ENCODE measurements around the gene HACD1.
"Not testable (repeated sequence)": the region's sequence is repeated elsewhere in the genome, so short reads cannot be mapped to it uniquely, and the experiment has no call there.

The HACD1 gene

DNA sequence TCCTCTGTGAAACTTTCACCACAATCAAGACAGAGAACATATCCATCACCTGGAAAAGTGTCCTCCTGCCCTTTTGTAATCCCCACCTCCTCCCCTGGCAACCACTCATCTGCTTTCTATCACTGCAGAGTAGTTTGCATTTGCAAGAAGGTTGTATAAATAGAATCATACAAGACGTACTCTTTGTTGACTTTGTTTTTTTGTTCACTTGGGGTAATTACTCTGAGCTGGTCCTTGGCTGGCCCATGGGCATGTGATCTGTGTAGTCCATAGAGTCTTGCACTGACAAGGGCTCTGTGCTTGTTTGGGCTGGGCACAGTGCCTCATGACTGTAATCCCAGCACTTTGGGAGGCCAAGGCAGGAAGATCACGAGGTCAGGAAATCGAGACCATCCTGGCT is 7.8 kb upstream of the HACD1 start:
- Mint-ChIP-seq H3K27me3 (peaks cover 13 to 14% of the 10 kb centered on the region in 2 donors), H3K9me3 (no peaks in the 10 kb centered on the region), H3K4me3 (no peak overlapping the region), H3K27ac (no peak overlapping the region), H3K36me3 (ENCODE audit: insufficient read depth) (no peaks in the 10 kb centered on the region), H3K4me1 (ENCODE audit: low read depth in 2 of 2) (no peaks in the 10 kb centered on the region)
- DNase-seq (no peak), ATAC-seq (replicated peaks) (no peak)

DNA sequence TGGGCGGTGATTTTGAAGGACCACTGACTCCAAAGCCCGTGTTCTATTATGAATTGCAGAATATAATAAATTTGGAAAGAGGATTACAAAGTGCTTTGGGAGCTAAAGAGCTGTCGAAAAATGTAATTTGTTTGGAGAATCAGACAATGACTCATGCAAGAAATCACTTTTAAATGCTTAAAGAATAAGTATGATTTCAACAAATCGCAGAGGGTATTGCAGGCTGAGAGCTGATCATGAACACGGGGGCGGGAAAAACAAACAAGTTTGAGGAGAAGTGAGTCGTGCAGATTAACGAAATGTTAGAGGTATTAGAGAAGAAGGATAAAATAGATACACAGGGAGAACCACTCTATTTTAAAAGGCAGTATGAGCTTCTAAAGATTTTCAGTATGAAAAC is 4.9 kb upstream of the HACD1 start:
- ATAC-seq (replicated peaks) (no peak), DNase-seq (no peak)
- H3K9me3 Mint-ChIP-seq = no peaks in the 10 kb centered on the region
- no peaks in the 10 kb centered on the region for H3K36me3 Mint-ChIP-seq (ENCODE audit: insufficient read depth)
- peaks cover 27 to 31% of the 10 kb centered on the region in 2 donors for H3K27me3 Mint-ChIP-seq
- H3K4me3 Mint-ChIP-seq = no peak overlapping the region
- H3K4me1 Mint-ChIP-seq (ENCODE audit: low read depth in 2 of 2) = peaks cover 5 to 6% of the 10 kb centered on the region in 2 donors
- no peak overlapping the region for H3K27ac Mint-ChIP-seq

DNA sequence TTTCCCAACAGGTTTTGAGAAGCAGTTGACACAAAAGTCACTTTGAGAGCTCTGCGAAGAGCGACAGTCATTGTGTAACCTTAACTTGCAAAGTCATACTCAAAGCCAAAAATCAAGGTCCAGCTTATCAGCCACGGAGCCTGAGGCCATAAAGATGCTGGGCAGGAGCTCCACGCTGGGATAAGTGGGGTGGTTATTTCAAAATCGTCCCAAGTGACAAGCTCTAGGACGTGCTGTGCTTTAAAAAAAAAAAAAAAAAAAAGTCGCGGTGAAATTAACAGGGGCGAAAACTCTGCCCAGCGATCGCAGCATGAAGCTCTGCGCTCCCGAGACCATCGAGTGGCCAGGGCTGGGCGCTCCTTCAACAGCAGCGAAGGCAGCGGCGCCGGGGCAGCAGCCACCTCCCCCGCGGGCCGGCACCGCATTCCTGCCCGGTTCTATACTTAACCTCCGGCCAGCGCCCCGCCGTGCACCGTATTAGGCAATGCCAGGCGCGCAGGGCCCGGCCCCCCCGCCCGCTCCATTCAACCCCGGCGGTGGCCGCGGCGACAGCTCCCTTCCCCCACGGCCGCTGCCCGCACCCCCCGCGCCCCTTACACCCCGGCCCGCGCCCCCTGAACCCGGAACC is 657 bp downstream of the HACD1 start:
- Mint-ChIP-seq H3K27ac (no peak overlapping the region), H3K36me3 (ENCODE audit: insufficient read depth) (no peaks in the 10 kb centered on the region), H3K9me3 (no peaks in the 10 kb centered on the region), H3K4me3 (peak overlapping the region; percentile 58 to 83), H3K4me1 (ENCODE audit: low read depth in 2 of 2) (peaks cover 5 to 6% of the 10 kb centered on the region in 2 donors), H3K27me3 (peaks cover 14 to 20% of the 10 kb centered on the region in 2 donors)
- peak; percentile 57 for ATAC-seq (replicated peaks)
- DNase-seq = peak in 1 of 3 experiments; percentile 7

DNA sequence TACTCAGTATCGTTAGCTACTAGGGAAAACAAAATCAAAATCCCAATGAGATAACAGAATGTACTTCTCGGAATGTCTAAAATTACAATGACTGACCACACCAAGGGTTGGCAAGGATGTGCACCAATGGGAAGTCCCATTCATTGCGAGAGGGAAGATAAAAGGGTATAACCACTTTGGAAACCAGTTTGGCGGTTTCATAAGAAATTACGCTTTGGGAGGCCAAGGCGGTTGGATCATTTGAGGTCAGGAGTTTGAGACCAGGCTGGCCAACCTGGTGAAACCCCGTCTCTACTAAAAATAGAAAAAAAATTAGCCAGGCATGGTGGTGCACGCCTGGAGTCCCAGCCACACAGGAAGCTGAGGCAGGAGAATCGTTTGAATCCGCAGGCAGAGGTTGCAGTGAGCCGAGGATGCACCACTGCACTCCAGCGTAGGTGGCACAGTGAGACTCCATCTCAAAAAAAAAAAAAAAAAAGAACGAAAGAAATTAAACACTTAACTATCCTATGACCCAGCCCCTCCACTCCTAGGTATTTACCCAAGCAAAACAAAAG is 7.6 kb downstream of the HACD1 start:
- Mint-ChIP-seq H3K27ac (no peak overlapping the region), H3K4me1 (ENCODE audit: low read depth in 2 of 2) (no peaks in the 10 kb centered on the region)
- ATAC-seq (replicated peaks) = no peak

DNA sequence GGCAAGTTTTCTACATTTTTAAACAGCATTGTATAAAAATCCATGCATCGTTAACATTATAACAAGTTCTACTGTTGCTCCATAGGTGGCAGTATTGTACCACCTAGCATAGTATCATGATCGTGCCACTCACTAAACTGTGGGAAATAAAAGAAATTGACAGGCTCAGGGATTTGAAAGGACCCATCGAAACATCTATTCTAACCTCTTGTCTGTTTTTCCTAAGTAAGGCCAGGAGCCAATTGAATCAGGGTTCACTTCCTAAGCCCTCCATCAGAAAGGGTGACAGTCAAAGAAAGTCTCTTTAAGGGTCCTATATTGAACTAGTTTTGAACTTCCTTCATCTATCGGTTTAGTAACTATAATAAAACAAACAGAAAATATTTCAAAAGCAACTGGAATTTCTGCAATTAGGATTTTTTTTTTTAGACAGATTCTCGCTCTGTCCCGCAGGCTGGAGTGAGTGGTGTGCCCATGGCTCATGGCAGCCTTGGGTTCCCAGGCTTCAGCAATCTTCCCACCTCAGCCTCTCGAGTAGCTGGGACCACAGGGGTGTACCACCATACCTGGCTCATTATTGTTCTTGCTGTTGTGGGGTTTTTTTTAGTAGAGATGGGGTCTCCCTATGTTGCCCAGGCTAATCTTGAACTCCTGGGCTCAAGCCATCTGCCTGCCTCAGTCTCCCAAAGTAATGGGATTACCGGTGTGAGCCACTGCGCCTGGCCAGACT is 9.4 kb downstream of the HACD1 start:
- Mint-ChIP-seq H3K27ac (no peak overlapping the region), H3K27me3 (no peaks in the 10 kb centered on the region), H3K4me1 (ENCODE audit: low read depth in 2 of 2) (no peaks in the 10 kb centered on the region), H3K4me3 (no peak overlapping the region), H3K9me3 (no peaks in the 10 kb centered on the region), H3K36me3 (ENCODE audit: insufficient read depth) (no peaks in the 10 kb centered on the region)
- DNase-seq (peak; percentile 29 to 35 (median 30)), ATAC-seq (replicated peaks) (peak; percentile 78)

More for the DNA sequence above, 7.6 kb downstream of the HACD1 start:
- no peak overlapping the region for H3K4me3 Mint-ChIP-seq
- no peaks in the 10 kb centered on the region for H3K9me3 Mint-ChIP-seq
- no peak for DNase-seq
- H3K27me3 Mint-ChIP-seq = no peaks in the 10 kb centered on the region
- H3K36me3 Mint-ChIP-seq (ENCODE audit: insufficient read depth) = no peaks in the 10 kb centered on the region

DNA sequence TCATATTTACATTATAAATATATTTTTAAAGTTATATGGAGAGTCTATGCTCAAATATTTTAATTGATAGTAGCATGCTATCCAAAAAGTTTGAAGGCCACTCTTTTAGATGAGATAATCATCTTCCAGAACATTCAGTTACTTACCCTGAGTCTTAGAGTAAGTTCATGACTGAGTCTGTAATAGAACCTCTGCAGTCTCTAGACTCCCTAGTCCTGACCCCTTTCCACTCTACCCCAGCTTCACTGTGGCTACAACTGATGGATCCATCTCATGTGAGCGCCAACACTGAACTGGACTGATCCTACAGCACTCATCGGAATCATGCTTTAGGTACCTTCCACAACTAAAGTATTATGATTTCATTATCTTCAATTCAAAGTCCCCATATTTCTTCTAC is 10.1 kb downstream of the HACD1 start:
- no peak overlapping the region for H3K27ac Mint-ChIP-seq
- H3K27me3 Mint-ChIP-seq = peaks cover 0 to 1% of the 10 kb centered on the region in 2 donors
- no peak overlapping the region for H3K4me3 Mint-ChIP-seq
- H3K36me3 Mint-ChIP-seq (ENCODE audit: insufficient read depth) = no peaks in the 10 kb centered on the region
- DNase-seq (no peak), ATAC-seq (replicated peaks) (no peak)
- H3K9me3 Mint-ChIP-seq = no peaks in the 10 kb centered on the region
- H3K4me1 Mint-ChIP-seq (ENCODE audit: low read depth in 2 of 2) = no peaks in the 10 kb centered on the region

DNA sequence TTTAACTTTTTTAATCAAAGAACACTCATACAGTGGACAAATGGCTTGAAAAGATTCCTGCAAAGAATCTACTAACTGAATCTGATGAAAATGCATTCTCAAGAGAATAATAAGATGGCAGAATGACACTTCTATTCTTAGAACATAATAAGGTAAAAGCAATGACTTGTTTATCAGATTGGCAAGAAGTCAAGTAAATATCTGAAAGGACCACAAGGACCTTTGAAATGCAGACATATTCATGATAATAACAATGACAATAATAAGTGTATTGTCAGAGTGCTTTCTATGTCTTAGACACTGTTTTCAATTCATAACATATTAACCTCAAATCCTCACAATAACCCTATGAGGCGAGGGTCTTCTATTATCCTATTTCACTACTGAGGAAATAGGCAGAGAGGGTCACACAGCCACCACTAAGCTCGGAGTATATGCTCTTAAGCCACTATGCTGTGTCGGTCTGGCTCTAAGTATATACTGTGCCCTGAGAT is 10.6 kb downstream of the HACD1 start:
- no peak overlapping the region for H3K27ac Mint-ChIP-seq
- H3K4me3 Mint-ChIP-seq = no peak overlapping the region
- ATAC-seq (replicated peaks) (no peak), DNase-seq (no peak)
- H3K4me1 Mint-ChIP-seq (ENCODE audit: low read depth in 2 of 2) = no peaks in the 10 kb centered on the region
- H3K36me3 Mint-ChIP-seq (ENCODE audit: insufficient read depth) = no peaks in the 10 kb centered on the region
- H3K9me3 Mint-ChIP-seq = no peaks in the 10 kb centered on the region
- peaks cover 0 to 6% of the 10 kb centered on the region in 2 donors for H3K27me3 Mint-ChIP-seq

DNA sequence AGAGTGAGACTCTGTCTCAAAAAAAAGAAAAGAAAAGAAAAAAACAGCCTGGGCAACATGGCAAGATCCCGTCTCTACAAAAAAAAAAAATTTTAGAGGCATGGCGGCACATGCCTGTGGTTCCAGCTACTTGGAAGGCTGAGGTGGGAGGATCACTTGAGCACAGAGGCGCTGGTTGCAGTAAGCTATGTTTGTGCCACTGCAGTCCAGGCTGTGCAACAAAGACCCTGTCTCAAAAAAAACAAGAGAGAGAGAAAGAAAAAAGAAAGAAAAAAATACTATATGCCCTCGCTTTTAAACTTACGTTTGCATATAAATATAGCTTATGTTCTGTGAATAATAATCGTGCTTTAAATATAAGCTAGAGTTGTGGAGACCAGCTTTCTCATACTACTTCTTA is 11.2 kb downstream of the HACD1 start:
- DNase-seq = no peak
- H3K27ac Mint-ChIP-seq = peak overlapping the region in 1 of 2 donors; percentile 44

DNA sequence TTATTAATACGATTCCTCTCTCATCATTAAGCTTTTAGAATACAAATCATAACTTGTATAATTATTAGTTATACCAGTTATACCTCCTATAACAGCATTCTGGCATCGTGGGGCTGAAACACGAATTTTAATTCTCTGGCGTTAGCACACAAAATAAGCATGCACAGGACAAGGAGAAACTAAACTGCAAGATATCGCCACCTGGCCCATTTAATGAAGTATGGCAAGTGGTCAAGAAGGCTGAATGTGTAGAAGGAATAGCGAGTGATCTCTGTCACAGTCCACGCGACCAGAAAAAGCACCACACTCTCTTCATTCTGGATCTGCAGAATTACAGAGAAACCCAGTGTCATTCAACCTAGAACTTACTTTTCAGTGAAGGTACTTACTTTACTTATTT is 18.1 kb downstream of the HACD1 start:
- no peak overlapping the region for H3K4me3 Mint-ChIP-seq
- peaks cover 0 to 4% of the 10 kb centered on the region in 2 donors for H3K4me1 Mint-ChIP-seq (ENCODE audit: low read depth in 2 of 2)
- peak in 1 of 3 experiments; percentile 5 for DNase-seq
- H3K36me3 Mint-ChIP-seq (ENCODE audit: insufficient read depth) = no peaks in the 10 kb centered on the region
- no peaks in the 10 kb centered on the region for H3K9me3 Mint-ChIP-seq
- ATAC-seq (replicated peaks) = peak; percentile 39
- H3K27ac Mint-ChIP-seq = no peak overlapping the region
- peaks cover 0 to 10% of the 10 kb centered on the region in 2 donors for H3K27me3 Mint-ChIP-seq

More for the DNA sequence above, 11.2 kb downstream of the HACD1 start:
- Mint-ChIP-seq H3K36me3 (ENCODE audit: insufficient read depth) (no peaks in the 10 kb centered on the region), H3K9me3 (no peaks in the 10 kb centered on the region), H3K4me3 (no peak overlapping the region), H3K27me3 (peaks cover 0 to 10% of the 10 kb centered on the region in 2 donors), H3K4me1 (ENCODE audit: low read depth in 2 of 2) (no peaks in the 10 kb centered on the region)
- ATAC-seq (replicated peaks) = no peak

DNA sequence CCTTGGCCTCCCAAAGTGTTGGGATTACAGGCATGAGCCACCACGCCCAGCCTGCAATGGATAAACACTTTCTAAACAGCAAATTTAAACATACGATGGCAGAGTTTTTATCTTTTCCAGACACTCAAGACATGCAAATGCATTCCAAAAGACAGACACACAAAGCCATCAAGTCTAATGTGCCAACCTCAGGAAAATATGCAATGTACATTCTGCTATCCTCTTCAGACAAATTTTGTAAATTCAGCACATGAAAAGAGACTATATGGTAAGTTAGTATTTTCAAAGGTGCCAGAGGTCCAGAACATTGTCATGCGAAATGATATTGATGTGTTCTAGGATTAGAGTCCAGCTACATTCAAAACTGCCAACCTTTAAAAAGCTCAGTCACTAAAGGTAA is 19.8 kb downstream of the HACD1 start:
- H3K27ac Mint-ChIP-seq = no peak overlapping the region
- peaks cover 0 to 4% of the 10 kb centered on the region in 2 donors for H3K4me1 Mint-ChIP-seq (ENCODE audit: low read depth in 2 of 2)
- DNase-seq = no peak
- H3K36me3 Mint-ChIP-seq (ENCODE audit: insufficient read depth) = no peaks in the 10 kb centered on the region
- H3K4me3 Mint-ChIP-seq = no peak overlapping the region
- no peaks in the 10 kb centered on the region for H3K9me3 Mint-ChIP-seq
- no peak for ATAC-seq (replicated peaks)
- H3K27me3 Mint-ChIP-seq = peaks cover 0 to 10% of the 10 kb centered on the region in 2 donors

DNA sequence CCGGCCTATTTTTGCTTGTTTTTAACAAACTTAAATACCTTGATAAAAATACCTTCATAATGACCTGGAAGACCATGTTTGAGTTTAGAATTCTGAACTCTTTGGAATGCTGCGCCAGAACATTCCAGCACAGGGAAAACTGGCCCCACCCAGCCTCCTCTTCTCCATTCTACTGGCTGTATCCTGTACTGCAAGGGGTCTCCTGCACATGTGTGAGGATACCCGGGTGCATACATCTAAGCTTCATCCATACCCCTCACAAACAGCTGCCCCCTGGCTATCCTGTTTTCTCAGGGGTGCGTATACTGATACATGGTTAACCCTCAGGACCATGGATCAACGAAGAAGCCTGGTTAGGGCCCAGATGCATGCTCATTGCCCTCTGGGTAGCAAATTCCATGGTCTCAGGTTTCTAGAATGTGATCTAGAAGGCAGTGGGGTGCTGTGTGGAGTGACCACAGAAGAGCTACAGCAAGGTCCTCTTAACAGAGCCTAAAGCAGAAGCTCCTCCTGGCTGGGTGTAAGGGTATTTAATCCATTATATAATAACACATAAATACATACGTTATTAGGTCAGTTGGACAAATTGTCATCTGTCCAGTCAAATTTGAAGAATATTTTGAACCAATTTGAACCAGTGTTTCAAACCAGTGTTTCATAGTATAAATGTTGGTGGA is 26.1 kb downstream of the HACD1 start:
- no peaks in the 10 kb centered on the region for H3K27me3 Mint-ChIP-seq
- DNase-seq = no peak
- H3K27ac Mint-ChIP-seq = no peak overlapping the region

DNA sequence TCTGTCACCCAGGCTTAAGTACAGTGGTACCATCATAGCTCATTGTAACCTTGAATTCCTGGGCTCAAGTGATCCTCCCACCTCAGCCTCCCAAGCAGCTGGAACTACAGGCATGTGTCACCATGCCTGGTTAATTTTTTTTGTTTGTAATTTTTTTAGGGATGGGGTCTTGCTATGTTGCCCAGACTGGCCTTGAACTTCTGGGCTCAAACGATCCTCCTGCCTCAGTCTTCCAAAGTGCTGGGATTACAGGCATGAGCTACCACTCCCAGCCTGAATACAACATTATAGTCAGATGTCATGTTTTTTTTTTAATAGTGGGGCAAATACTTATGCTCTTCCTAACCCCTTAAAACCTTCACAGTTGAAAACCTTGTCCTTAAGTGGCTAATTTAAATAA is 27.9 kb downstream of the HACD1 start:
- not testable (repeated sequence) for DNase-seq; H3K27ac Mint-ChIP-seq; H3K9me3 Mint-ChIP-seq; ATAC-seq (replicated peaks); H3K4me3 Mint-ChIP-seq; H3K4me1 Mint-ChIP-seq (ENCODE audit: low read depth in 2 of 2); H3K36me3 Mint-ChIP-seq (ENCODE audit: insufficient read depth); H3K27me3 Mint-ChIP-seq

More for the DNA sequence above, 26.1 kb downstream of the HACD1 start:
- no peak for ATAC-seq (replicated peaks)
- no peak overlapping the region for H3K4me3 Mint-ChIP-seq
- H3K36me3 Mint-ChIP-seq (ENCODE audit: insufficient read depth) = no peaks in the 10 kb centered on the region
- no peaks in the 10 kb centered on the region for H3K9me3 Mint-ChIP-seq
- H3K4me1 Mint-ChIP-seq (ENCODE audit: low read depth in 2 of 2) = peaks cover 0 to 2% of the 10 kb centered on the region in 2 donors

DNA sequence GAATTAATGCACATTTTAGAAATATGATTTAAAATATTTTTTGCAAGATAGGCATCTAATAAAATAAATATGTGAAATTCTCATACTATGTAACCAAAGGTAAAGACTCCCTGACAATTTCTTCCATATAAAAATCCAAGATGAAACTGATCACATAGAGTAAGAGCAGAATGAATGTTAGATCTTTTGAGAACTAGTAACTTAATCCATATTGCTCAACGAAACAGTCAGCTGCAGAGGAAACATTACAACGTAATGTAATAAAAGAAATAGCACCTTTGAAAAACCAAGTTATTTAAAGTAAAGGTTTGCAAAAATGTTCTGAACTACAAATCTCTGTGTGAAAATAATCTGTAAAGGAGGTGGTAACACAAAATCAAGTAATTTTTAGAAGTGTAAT is 28.8 kb downstream of the HACD1 start:
- no peaks in the 10 kb centered on the region for H3K36me3 Mint-ChIP-seq (ENCODE audit: insufficient read depth)
- H3K9me3 Mint-ChIP-seq = no peaks in the 10 kb centered on the region
- no peak overlapping the region for H3K4me3 Mint-ChIP-seq
- peaks cover 0 to 4% of the 10 kb centered on the region in 2 donors for H3K4me1 Mint-ChIP-seq (ENCODE audit: low read depth in 2 of 2)
- H3K27ac Mint-ChIP-seq = no peak overlapping the region
- H3K27me3 Mint-ChIP-seq = no peaks in the 10 kb centered on the region
- no peak for DNase-seq
- ATAC-seq (replicated peaks) = no peak

All from effector memory CD8-positive, alpha-beta T cell (primary cell).